ENCODE results near the gene HOXB3. TPM values are rescaled to one million over a fixed set of nuclear protein-coding genes. Genes with fewer than 3 reads are reported as not detected.

HOXB3 gene
- total RNA-seq, 2 experiments from 2014 or later: 3.0 to 3.5 TPM

DNA sequence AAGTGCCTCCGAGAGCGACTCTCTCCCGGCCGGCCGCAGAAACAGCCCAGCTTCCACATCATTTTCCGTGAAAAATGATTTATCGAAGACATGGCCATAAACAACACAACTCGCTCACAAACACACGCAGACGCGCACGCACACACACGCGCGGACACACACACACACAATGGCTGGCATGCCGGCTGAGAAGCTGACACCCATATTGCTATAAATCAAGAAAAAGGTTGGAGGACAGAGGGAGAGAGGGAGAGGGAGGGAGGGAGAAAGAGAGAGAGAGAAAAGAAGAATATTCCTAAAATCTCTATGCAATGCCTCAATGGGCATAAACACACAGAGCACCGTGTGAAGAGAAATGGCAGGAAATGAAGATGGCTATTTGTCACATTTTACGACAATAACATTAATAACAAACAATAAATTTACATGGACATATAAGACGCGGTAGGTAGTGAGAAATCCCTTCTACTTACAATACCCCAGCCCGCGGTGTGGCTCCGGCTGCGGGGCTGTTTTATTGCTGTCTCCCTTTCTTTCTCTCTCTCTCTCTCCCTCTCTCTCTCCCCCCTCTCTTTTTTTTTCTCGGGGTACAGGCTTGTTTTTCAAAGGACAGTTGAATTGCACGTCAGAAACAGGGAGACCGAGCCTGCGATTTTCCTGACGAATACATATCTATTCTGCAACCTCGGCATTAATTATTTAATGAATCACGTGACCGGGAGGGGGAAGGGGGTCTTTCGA lies 21.4 kb downstream of the HOXB3 start:
- ChIA-PET CTCF (no interaction called here), POLR2A (no interaction called here)

DNA sequence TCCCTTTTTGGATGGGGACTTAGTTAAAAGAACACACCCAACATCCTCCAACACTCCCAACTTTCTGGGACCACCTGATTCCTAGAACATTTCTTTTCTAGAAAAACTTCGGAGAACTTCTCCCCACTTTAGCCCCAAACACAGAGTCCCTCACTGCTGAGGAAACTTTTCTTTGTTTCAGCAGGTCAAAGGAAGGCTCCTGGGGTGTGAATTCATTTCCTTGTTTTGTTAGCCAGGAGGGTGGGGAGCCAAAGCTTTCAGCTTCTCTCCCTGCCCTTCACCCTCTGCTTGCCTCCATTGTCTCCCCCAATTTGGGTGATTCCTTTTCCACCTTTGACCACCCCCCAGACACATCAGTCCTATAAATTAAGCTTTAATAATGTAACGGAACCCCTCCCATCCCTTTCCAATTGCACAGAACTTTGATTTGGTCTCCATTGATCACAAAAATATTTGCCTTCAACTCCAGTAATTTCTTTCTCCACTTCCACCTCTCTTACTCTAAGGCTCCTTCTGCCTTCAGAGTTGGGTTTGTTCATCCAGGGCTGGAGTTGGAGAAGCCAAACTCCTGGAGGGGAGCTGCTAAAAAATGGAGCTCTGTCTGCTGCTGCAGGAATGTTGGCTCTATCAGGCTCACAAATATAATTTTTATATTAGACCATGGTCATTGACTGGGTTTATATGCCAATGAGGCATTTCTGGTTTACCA lies 22.2 kb downstream of the HOXB3 start:
- CTCF ChIA-PET: interaction anchor here (1.1 kb wide), 1 partner anchor 51 kb away, joined by 3 read pairs; no protein-coding TSS in a partner anchor
- POLR2A ChIA-PET: no interaction called here

DNA sequence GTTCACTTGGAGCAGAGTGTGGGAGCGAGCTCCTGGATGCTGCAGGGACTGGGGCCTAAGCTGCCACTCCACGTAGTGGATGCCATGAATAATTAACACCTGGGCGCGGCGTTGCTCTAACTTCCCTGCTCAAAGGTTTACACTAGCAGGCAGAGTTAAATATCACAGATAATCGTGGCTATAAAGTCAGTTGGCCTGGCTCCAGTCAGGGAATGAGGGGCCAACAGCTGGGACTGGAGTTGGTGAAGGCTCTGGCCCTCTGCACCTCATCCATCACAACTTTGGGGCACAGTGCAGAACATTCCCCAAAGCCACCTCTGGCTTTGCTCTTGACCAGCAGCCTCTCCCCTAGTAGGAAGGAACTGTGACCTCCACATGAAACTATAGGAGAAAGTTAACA lies 22.8 kb downstream of the HOXB3 start:
- ChIA-PET CTCF (interaction anchor here (0.7 to 1.1 kb wide), 2 partner anchors 43 to 52 kb away, joined by 3 read pairs; no protein-coding TSS in a partner anchor), POLR2A (no interaction called here)

DNA sequence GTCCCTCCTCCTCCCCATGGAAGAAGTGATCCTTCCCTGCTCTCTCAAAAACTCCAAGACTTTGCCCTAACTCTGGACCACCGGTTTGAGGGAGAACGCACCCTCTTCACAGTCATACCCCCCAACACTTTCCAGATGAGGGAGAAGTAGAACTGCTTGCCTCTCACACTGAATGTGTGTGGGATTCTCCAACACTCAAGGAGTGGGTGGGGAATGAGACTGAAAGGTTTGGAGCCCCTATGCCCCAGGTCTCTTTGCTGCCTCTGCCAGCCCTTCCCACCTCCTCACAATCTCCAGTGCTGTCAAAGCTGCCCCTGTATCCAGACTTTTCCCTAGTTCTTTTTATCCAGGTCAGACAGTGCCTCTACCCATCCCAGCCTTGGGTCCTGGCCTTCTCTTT lies 23.3 kb downstream of the HOXB3 start:
- ChIA-PET CTCF (interaction anchor here (0.7 to 1.1 kb wide), 2 partner anchors 43 to 52 kb away, joined by 3 read pairs; no protein-coding TSS in a partner anchor), POLR2A (no interaction called here)

DNA sequence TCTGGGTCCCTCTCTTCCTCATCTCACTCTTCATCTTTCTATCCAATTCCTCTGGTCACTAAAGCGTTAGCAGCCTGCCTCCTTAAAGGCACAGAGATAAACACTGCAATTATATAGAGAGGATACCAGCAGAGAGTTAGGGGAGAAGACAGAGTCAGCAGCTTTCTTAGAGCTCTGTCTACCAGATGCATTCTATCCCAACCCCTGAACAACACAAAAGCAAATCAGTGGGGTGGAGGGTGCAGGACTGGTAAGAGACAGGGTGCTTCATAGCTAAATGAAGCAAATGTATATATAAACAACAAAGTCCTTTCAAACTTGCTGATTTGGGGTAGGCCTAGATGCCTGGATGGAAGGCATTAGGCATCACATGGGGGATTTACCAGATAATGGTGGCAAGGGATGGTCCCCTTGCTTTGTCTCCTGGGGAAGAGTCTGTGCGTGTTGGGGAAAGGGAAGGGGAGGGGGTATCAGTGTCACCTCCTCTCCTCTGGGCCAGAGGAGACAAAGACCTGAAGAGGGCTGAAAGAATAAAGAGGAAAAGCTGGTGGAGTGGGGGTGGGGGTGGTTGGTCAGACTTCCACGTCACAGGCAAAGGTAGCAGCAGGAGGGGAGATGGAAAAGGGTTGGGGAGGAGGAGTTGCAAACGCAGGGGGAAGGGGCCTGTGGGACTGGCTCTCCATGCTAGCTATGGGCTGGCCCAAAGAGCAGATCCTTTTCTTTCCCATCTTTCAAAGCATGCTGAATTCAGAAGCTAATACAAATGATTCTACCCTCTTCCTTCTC lies 23.9 kb downstream of the HOXB3 start:
- ChIA-PET POLR2A (no interaction called here), CTCF (no interaction called here)

DNA sequence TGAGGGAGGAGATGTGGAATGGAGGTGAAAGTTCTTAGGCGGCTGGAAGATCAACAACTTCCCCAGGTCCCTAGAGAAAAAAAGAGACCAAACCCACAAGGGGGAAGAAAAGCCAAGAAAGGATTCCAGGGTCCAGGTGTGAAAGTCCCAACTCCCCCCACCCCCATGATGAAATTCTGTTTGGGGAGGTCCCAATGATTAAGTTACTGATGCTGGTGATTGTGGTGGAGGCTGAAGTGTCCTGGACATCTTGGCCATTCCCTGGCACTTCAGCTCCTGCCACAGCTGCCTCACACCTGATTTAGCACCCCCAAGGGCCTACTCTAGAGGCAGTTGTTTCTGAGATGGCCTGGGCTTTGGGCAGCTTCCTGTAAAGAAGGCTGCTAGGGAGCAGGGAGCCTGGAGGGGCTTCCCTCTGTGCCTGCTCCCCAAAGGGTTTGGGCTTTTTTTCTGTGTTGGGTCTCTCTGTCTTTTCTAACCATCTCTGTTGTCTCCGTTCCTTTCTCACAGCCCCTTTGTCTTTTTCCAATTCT lies 25.0 kb downstream of the HOXB3 start:
- POLR2A ChIA-PET: no interaction called here
- CTCF ChIA-PET: no interaction called here

DNA sequence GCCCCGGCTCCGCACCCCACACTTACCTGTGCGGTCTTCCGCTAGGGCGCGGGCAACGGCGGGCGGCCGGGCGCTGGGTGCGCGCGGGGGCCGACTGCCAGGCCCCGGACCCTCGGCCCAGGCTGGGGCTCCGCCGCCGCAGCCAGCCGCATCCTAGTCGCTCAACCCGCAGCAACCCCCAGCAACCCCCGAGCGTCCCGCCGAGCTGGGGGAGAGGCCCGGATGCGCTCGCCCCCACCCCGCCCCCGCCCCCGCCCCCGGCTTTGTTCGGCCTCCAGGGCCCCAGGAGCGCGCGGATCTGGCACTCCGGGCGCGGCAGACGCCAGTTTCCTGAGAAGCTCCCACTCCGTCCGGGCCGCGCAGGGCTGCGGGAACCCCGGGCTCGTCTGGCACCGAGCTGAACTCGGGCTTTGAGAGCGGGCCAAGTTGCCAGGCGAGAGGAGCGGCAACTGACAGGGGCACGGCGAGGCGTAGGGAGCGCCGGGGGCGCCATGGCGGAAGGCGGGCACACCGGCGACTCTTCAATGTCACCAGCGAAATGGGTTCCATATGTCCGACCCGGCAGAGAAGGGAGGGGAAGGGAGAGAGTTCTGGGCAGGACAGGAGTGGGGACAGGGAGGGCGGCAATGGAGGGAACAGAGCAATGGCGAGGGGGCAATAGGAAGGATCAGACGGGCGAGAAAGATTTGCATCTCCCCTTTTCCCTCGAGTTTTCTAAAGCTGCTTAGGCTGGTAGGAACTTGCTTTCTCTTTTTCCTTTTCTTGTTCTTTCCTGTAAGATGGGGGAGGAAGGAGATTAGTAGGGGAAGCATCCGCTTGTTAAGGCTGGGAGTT lies 25.6 kb downstream of the HOXB3 start:
- POLR2A ChIA-PET: no interaction called here

DNA sequence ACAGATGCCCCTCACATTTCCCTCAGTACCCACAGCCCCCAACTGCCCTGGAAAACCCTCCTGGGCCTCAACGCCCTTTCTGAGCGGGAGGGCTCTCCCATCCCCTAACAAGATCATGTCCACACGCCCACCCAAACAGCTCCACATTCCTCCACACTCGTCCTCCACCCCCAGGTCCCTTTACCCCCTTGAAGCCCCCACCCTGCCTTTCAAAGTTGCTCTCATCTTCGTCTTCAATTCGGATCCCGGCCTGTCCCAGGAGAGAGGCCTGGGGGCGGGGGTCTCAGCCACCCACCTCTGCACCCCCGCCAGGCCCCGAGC lies 26.2 kb downstream of the HOXB3 start:
- ChIA-PET POLR2A (interaction anchor here (0.6 kb wide), 1 partner anchor 208 kb away, joined by 6 read pairs; no protein-coding TSS in a partner anchor), CTCF (no interaction called here)

More for the DNA sequence above, 25.6 kb downstream of the HOXB3 start:
- CTCF ChIA-PET: no interaction called here

DNA sequence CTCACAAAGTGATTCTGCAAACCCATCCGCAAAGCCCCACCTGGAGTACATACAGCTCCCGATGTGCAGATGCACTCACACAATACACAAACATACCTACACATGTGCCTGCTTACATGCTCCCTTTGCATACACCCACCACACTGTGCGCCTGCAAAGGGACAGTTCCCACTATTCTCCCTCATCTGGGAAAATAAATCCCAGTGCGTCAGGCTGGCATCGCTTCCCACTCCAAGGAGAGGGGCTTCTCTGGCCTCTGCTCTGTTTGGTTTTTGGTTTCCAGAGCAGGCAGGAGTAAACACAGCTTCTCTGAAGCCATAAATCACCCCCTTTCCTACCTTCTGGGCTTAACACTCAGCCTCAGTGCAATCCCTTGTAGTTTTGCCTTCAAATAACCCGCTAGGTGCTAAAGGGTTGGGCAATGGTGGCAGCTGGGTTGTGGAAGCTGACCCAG lies 26.6 kb downstream of the HOXB3 start:
- CTCF ChIA-PET: no interaction called here
- POLR2A ChIA-PET: interaction anchor here (0.6 kb wide), 1 partner anchor 209 kb away, joined by 6 read pairs; no protein-coding TSS in a partner anchor

DNA sequence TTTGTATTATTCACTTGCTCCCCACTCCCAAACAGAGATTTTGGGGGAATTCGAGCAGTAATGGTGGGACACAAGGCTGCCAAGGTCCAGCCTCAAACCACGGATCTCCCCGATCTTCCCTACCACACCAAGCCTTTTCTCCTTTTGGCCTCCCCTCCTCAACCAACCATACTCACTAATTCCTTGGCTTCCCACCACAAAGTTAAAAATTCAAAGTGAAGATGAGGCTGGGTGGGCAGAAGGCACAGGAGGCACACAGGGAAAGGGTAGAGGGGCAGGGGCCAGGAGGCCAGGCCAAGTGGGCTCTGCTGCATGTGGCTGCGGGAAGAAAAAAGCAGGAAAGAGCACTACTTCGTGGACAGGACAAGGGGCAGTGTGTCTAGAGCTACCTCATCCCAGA lies 27.1 kb downstream of the HOXB3 start:
- ChIA-PET CTCF (no interaction called here), POLR2A (no interaction called here)

DNA sequence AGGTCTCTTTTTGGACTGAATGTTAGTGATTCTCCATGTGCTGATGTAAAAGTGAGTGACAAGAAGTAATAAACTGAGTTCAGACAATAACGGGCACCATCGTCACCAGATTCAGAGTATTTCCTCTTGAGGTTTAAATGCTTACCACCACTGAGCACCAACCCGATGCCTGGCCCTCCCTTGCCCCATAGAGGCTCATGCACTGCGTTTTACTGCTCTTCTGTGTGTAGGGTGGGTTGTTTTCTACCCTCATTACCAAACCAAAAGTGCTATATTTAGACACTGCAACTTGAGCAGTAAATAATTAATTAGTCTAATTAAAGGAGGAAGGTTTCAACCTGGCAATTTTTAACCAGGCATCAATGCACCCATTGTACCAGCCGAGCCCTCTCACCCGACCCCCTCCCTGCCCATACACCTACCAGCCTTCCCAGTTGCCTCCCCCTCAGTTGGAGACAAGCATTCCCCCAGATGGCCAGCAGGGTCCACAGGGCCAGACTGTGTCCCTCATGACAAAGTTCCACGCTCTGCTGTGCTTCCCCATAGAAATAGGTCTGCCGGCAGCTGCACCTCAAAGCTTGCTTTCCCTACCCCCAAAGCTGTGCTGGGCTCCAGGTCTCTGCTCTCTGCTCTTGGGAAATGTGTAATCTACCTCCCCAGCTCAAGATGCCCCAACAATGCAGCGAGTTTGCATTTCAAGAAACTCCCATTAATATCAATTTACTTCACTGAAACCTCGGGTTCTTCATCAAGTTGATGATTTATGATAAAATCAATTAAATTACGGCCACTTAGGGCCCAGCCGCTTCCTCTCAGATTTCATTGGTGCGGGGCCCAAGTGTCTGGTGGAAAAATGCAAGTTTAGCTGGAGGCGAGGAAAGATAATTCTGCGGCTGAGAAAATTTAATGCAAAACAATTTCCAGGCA lies 27.9 kb downstream of the HOXB3 start:
- ChIA-PET CTCF (no interaction called here), POLR2A (no interaction called here)

DNA sequence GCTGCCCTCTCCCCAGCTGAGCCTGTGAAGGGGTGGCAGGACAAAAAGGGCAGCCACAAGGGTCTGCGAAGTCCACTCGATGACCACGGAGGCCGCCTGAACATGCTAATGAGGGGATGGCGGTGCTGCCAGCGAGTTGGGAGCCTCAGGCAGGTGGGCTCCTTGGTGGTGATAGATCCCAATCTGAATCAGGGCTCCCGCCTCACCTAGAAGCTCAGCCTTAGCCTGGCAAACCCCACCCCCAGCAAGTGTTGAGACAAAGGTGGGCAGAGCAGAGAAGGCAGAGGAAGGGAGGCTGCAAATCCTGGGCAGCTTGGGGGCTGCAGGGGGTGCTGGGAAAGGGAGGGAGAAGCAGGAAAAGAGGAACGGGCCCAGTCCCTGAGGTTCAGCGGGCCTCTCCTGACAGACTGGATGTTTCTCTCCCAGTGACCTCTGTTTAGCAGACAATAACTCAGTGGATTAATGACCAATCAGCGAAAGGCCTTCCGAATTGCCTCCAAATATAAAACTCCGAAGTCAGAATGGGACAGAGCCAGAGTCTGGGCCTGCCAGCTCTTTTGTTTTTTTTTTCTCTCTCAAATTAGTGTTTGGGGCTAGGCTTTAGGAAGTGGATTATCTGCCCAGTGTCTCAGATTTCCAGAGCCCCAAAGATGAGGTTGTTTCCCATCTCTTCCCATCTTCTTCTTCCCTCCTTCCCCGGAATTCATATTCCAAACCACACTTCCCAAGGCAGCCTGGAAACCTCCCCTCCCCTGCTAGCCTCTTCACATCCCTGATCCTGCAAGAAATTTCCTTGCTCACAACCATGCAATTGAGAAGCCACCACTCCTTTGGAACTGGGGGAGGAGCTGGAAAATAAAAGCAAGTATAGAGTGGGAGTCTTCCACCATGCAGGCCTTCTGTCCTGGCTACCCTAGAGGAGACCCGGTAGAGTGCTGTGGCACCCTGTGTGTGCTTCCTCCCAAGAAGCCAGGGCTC lies 29.9 kb downstream of the HOXB3 start:
- ChIA-PET CTCF (no interaction called here), POLR2A (no interaction called here)

DNA sequence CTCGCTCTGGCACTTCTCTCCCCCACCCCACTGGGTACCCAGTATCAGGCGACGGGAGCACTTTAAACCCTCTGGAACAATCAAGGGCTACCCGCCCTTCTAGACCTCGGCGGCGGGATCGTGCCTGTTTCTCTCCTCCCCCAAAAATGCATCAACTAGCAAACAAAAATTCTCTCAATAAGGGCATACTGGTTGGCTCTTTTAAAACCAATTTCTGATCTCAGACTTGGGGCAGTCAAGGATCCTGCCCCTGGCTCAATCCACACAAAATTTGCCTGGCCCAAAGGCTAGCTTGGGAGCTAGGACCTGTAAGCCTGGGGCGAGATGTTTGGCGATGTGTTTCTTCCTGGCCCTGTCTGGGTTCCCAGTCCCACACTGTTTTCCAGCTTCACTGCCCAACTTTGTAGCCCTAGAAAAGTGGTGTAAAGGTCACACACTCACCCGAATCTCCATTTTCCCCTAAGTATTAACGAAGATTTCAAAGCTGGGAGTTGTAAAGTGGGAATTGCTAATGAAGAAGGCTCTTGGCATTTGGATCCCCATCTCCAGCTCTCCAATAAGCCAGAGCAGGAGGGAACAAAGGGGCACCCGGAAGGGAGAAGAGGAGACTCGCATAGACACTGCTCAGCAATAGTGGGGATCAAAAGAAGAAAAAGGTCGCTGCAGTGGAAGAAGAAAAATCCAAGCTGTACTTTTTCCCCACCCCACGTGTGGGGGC lies 30.8 kb downstream of the HOXB3 start:
- ChIA-PET CTCF (no interaction called here), POLR2A (no interaction called here)

DNA sequence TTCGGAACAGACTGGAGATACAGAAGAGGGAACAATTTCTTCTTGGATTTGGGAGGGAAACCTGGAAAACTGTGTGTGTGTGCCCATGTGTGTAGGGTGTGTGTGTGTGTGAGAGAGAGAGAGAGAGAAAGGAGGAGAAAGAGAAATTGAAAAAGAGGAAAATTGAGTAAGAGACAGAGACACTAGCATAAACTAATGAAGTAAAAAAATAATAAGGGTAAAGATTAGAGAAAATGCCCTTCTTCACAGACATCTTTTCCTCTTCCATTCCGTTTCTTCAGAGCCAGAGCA lies 31.3 kb downstream of the HOXB3 start:
- POLR2A ChIA-PET: no interaction called here
- CTCF ChIA-PET: no interaction called here

DNA sequence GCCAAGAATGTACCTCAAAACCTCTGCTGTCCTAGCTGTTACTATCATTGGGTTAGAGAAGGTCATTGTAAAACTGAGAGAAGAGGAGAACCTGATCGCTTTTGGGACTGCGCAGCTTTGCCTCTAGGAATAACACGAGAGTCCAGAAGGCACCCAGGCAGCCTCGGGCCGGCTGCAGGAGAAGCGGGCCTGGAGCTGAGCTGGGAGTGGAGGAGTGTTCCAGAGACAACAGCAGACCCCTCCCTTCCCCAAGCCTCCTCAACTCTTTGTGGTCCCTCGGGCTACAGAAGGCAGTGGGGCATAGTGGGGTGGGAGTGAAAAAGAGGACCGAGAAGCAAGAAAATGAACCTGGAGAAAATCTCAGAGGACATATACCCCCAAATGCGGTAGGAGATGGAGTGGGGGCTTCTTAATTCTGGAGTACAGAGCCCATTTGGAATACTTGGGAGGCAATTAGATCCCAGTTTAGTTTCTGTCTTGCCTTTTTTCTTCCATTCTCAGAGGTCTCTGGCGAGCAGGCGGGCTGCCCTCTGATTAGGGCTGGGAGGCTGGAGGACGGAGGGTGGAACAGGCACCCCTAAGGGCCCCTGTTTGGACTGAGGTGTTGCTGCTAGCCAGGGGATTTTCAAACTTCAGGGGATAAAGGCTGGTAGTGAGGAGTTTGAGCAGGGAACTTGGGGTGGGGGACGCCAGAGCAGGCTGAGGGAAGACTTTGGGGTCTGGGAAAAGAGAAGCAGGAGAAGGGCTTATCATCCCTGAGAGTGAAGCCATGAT lies 31.8 kb downstream of the HOXB3 start:
- ChIA-PET CTCF (no interaction called here), POLR2A (no interaction called here)
